ENCODE data around the gene MAEA.
A peak's percentile ranks its signal among the peaks of the same experiment; 100 is the strongest.

Gene MAEA

DNA sequence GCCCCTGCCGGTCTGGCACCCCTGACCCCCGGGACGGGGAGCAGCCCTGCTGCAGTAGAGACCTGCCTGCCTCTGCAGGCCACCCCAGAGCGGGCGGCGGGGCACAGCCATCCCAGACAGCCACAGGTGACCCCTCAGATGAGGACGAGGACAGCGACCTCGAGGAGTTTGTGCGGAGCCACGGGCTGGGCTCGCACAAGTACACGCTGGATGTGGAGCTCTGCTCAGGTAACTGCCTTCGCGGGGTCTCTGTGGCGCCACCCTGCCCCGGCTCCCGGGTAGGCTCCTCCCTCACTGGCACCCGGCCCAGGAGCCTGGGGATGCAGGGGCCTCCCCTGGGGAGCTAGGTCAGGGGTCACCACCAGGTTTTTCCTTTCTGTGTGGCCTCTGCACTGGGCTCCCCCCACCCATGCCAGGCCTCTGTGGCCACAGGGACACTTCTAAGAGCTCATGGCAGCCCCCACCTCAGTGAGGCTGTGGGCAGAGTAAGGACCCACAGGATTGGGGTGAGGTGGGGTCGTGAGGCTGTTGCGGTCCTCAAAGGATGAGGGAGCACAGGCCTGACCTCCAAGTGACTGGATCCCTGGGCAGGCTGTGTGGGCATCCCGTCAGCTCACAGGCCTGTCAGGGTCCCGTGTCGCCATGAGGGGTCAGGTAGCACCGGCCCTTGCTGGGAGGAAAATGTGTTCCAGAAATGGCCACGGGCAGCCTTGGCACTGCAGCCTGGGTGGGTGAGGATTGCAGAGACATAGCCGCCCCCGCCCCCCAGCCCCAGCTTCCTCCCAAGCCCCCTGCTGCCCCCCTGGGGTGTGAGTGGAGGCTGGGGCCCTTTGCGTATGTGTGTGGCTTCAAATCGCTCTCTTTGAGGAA lies 63.7 kb downstream of the MAEA start:
- no peak for DNase-seq (ENCODE audit: low read depth)

DNA sequence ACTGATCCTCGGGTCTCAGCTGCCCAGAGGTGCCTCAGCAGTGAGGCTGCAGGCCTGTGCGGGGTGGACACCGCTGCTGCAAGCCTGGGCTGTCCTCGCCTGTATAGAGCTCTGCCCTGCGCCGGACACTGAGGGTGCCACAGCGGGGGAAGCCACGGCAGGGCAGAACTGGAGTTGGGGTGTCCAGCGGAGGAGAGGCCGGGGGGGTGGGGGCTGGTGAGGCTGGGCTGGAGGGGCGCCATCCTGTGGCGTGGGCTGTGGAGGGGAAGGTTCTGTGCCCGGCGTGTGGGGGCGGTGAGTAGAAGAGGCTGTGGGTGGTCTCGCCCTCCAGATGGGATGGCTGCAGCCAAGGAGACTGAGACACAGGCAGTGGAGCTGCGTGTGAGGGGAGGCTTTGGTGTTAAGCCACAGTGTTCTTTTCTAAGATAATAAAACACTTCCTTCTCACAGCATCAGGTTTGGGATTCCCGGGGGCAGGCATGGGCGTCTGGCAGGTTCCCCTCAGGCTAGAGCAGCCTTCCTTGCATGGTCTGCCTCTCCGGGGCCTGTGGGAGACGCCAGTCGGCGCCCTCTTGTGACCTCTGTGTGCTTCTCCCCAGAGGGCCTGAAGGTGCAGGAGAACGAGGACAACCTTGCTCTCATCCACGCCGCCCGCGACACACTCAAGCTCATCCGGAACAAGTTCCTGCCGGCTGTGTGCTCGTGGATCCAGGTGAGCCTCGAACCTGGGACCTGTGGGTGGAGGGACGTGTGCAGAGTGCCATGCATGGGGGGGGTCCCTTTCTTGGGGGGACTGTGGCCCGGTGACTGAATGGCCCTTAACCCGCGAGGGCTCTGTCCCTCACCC lies 64.7 kb downstream of the MAEA start:
- no peak for DNase-seq (ENCODE audit: low read depth)

DNA sequence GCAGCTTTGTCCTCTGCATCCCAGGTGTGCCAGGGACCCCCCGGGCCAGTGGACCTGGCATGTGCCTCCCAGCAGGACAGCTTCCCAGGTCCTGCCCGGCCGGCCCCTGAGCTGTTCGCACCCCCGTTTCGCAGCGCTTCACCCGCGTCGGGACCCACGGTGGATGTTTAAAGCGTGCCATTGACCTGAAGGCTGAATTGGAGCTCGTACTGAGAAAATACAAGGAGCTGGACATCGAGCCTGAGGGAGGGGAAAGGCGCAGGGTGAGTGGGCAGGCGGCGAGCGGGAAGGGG lies 65.2 kb downstream of the MAEA start:
- no peak for DNase-seq (ENCODE audit: low read depth)

DNA sequence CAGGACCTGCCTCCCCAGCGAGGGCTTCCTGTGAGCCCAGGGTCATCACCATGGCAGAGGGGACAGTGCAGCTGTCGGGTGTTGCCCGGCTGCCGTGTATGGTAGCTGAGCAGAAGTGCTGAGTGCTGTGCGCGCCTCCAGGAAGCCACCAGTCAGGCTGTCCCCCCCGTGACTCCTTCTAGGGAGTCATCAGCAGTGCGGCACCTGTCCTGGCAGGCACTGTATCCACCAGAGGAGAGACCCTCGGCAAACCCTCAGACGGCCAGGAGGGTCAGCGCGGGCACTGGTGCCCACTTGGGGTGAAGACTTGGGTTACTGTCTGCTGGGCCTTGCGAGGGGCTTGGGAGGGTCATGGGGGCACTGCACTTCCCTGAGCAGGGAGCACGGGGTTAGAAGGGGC lies 65.7 kb downstream of the MAEA start:
- no peak for DNase-seq (ENCODE audit: low read depth)

DNA sequence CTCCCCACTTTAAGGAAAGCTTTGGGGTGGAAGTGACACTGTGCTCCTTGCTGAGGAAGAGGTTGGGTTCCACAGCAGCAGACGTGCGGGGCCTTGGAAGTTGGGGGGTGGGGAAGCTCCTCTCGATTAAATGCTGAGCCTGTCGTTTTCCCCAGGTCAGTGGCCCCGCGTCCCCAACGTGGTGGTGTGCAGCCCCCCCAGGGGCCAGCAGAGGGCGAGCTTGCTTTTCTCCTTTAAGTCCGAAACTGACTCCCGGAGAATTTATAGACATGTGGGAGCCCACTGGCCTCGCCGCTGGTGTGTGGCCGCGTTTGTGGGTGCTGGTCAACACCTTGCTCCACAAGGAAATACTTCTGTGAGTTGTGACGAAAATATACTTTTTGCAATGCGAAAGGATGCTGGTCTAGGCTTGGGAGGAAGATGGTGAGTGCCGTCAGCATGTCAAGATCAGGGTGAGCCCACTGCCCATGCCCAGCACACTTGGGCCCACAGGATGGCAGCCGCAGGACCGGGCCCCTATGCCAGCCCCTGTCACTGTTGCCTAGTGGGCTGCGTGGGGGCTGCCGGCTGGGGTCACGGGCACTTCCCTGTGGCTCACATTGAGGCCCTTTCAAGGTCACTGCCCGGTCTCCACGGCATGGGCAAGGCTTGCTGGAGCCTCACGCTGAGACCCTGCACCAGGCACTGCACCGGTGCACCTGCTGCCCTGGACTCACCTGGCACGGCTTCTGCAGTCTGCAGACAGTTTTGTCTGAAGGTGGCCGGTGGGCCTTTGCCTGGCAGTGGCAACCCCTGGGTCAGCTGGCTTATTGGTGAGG lies 66.7 kb downstream of the MAEA start:
- DNase-seq (ENCODE audit: low read depth) = peak; percentile 24

DNA sequence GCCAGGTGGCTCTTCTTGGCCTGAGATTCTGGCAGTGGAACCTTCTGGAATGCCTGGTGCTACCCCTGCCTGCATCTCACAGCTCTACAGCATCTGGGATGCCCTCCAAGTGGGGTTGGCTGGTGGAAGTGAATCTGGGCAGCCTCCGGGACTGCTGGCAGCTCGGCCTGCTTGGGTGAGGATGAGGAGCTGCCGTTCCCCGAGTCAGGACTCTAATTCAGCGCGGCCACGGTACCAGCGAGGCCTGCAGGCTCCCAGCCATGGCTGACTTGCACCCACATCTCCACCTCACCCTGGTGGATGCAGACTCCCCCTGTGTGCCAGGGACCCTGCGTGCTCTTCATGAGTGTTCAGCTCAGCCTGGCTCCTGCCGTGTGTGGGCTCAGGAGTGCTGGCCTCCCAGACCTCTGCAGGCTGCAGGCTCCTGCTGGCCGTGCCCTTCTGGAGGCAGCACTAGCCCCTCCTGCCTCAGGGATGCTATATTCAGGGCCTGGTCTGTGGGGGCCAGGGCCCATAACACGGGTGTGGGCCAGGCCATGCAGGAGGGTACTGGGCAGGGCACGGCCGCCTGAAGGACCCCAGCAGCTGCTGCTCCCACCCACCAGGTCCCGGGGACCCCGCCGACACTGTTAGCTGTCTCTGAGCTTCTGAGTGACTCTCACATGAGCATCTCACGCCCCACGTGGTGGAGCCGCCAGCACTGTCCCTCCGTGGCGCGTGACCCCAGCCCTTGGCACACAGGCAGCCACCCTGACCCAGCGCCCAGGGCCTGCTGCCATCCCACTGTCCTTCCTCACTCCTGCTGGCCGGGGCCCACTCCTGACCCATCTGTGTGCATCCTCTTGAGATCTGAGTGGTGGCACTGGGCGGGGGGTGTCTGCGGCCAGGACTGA lies 67.9 kb downstream of the MAEA start:
- DNase-seq (ENCODE audit: low read depth) = no peak

DNA sequence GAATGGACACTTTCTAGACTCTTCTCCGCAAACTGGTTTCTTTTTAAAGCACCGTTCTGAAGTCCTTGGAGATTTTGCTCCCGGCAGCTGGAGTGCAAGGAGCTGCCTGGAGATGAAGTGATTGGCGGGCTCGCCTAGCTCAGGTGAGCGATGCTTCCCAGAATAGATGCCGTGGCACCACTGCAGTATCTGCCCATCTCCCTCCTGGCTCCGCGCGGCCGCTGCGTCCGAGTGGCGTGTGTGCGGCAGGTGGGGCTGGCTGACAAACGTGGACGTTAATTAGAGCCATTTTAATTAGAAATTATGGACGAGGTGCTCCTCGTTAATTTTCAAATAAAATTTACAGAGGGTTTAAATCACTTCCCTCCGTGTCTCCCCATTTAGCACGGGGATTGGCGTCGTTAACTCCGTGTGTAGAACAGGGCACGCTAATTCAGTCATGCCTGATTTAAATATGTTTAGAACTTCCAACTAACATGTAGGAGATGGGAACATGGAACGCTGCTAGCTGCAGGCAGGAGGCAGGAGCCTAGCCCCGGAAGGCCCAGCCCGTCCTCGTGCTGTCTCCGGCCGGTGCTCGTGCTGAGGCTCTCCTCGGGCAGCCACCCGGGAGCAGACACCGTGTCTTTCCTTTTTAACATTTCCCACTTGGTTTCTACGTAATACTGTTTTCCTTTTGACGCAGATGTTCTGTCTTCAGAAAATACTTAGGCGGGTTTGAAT lies 68.9 kb downstream of the MAEA start:
- no peak for DNase-seq (ENCODE audit: low read depth)

DNA sequence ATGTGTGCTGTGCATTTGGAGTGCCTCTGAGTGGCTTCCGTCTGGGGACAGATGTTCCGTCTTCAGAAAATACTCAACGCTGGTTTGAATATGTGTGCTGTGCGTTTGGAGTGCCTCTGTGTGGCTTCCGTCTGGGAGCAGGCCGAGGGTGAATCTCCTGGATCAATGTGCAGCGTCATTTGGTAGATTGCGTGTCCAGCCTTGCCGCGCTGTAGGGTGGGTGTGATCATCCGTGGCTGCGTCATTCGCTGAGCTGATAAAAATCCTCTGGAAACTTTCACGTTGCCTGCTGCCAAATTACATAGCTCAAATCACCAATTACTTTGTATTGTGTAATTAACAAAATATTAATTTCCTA lies 69.4 kb downstream of the MAEA start:
- DNase-seq (ENCODE audit: low read depth) = no peak

DNA sequence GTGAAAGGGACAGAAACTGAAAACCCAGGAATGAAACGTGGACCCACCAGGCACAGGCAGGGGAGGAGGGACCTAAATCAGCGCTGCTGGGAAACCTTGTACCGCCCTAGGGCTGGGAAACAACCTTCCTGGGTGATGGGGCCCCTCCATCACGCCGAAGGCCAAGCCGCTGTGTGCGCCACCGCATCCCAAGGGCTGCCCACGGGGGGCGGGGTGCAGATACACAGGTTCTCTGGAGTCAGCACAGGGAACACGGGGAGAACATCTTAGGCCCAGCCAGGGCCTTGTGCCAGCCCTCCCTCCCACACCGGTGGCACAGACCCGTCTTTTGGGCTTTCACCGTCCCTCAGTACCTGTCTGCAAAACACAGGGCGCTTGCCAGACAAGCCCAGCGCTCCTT lies 70.3 kb downstream of the MAEA start:
- DNase-seq (ENCODE audit: low read depth) = no peak

DNA sequence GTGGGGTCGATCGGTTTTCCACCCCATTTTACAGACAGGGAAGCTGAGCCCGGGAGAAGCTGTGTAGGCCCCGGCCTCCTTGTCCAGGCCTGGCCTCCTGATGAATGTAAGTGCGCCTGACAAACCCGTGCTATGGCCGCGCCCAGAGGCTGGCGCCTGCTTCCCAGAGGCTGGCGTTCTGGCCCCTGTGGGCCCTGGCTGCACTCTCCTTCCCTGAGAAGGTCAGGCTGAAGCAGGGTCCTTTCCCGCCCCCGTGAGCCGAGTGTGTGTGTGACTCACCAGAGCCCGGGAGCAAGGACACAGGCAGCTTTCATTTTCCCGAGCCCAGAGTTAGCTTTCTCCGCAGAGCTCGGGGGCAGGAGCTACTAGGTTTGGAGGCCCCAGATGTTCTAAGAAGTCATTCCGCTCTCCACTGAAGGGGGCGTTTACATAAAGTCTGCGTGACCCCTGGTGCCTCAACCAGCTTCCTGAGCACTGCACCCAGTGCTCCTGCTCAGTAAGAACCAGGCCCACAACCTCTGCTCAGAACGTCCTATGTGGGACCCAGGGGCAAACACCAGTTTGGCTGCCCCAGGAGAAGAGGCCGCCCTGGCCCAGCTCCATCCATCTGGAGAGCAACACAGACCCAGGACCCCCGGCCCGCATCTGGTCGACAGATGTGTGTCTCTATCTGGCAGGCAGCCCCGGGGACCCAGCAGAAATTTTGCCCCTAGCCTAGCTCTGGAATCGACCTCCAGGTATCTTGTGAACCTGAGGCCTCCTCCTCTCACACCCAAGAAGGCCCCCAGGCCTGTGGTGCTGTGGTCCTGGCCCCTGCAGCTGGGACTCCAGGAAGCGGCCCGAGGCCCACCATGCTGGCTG lies 71.0 kb downstream of the MAEA start:
- DNase-seq (ENCODE audit: low read depth) = no peak

DNA sequence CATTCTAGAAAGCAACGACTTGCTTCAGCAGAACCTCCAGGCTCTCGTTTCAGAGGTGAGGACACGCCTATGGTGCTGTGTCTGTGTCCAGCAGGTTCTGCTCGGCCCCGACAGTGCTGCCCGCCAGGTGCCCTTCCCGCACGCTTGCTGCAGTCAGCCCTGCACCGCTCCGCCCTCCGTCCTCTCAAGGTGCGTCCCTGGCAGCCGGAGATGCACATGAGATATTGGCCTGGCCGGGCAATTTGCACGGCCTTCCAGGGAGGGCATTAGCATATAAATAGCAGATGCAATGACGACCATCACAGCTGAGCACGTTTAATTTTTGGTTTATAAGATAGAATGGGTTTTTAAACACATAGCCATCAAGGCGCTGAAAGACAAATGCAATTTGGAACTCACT lies 71.7 kb downstream of the MAEA start:
- no peak for DNase-seq (ENCODE audit: low read depth)

DNA sequence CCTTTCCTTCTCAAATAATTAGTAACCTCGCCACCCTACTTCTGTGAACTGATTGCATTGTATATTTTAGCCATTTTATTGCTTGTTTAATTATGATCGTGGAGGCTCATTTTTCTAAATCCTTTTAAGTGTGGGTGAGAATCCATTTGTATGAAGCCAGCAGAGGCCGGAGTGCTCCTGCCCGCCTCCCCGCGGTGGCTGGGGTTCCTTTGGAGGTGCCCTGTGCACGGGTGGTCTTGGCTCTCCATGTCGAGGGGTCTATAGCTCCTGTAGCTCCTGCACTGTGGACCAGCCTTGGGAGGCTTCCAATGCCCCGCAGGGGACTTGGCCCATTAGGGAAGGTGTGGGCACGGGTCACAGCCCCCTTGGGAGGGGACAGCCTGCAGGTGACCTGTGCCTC lies 72.4 kb downstream of the MAEA start:
- no peak for DNase-seq (ENCODE audit: low read depth)

DNA sequence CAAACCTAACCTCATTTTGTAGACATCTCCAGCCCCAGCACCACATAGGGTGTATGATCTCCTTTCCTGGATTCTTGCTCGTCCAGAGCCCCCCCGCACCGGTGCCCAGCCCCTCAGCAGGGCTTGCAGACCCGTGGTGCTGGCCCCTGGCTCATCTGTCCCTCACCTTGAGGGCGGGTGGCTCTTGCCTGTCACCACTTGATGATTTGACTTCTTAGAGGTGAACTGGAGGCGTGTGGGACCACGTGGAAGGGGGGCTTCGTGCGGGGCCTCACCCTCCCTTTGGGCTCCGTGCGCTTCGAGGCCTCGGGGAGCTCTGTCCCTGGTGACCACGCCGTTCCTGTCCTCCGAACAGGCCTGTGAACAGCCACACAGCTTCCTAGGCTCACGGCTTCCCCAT lies 72.8 kb downstream of the MAEA start:
- DNase-seq (ENCODE audit: low read depth) = no peak

DNA sequence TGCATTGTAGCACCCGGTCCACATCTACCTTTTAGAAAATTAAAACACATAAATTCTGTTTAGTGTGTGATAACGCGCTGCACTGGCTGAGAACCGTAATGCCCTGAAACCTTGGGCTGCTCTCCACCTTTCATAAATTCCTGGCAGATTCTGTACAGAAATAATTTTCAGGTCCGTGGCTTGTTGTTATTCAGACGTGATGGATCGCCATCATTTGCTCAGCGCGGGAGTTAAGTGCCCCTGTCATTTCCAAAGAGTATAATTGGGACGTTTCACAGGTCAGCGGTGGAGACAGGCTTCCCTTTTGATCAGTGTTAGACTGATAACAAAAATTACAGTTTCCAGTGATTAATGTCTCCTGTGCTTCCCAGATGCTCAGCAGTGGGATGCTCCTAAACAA lies 73.8 kb downstream of the MAEA start:
- no peak for DNase-seq (ENCODE audit: low read depth)

DNA sequence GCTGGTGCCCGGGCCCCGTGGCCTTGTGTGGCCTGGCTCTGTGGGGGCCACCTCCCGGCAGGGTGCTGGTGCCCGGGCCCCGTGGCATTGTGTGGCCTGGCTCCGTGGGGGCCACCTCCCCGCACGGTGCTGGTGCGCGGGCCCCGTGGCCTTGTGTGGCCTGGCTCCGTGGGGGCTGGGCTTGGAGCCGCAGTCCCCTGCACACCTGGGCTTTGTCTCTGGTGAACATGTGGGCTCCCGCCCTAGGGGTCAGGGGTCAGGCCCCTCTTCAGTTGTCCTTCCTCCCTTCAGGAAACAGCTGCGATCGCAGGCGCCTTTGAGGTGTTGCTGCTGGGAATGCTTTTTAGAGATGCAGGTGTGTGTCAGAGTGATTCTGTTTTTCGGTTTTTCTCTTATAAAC lies 74.5 kb downstream of the MAEA start:
- DNase-seq (ENCODE audit: low read depth) = no peak

DNA sequence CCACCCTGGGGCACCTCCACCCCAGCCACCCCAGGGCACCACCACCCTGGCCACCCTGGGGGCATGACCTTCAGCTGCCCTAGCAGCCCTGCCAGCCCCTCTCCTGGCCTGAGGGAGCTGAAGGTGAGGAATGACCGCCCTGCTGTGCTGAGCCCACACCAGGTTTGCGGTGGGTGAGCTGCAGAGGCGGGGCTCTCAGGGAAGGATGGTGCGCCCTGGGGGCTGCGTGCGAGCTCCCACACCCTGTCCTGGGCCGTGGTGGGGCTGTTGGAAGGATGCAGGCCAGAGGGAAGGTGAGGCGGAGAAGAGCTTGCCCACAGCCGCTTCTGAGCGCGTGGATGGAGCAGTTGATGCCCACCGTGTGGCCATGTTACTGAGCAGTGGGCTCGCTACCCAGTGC lies 75.1 kb downstream of the MAEA start:
- no peak for DNase-seq (ENCODE audit: low read depth)

DNA sequence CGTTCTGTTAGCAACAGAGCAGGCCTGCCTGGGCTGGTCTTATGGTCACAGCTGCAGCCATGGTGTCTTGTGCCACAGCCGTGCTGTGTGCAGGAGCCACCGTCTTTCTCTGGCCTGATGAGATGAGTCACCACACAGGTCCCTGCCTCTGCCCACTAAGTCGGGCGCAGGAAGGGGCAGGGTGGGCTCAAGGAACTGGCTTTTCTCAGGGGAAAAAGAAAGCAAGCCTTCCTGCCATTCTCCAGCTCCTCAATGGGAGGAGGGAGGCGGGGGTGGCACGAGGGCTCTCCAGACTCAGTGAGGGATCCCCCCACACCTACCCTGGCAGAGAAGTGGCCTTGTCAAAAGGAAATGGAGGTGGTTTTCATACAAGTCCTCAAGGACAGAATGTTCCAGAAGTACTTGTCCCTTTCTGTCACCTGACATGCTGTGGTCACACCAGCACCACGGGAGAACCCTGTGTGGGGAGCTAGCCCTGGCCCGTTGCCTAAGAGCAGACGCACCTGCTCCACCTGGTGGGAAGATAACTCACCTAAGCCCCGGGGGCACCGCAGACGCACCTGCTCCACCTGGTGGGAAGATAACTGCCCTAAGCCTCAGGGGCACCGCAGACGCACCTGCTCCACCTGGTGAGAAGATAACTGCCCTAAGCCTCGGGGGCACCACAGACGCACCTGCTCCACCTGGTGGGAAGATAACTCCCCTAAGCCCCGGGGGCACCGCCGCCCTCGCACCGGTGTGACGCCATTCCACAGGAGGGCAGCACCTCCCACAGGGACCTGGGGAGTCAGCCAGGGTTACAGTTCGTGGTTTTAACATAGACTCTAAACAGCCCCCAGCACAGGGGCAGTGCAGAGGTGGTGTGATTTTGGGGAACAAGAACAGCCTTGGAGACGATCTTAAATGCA lies 75.8 kb downstream of the MAEA start:
- no peak for DNase-seq (ENCODE audit: low read depth)

DNA sequence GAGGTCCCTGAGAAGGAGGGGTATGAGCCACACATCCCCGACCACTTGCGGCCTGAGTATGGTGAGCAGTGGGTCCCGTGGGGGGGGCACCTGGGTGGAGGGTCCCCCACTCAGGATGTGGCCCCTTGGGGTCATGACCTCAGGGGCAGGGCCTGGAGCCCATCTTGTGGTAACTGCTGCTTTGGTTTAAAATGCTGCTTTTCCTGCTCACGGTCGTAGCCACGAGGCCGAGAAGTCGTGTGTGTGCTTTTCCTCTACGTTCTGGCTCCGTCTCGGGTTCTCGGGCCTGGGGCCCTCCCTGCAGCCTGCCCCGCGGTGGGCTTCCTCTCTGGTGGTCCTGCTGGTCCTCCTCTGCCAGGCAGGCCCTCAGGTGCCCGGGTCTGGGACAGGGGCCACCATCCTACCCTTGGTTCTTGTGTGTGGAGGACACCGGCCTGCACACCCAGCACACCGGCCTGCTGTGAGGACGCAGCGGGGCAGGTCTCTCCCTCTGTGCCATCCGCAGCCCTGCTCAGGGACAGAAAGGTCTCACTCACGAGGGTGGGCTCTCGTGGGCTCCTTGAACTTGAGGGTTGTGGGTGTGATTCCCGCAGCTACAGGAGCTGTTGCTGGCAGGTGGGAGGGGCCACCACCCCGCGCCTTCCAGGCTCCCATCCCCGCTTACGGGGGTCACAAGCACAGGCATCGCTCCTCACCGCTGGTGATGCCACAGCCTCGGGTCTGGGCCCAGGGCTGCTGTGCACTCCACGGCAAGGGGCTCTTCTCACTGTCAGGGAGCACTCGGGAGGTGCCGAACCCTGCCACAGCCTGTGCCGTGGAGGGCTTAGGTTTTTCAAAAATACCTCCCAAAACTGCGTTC lies 76.9 kb downstream of the MAEA start:
- DNase-seq (ENCODE audit: low read depth) = no peak

All from stimulated activated CD8-positive, alpha-beta memory T cell treated with anti-CD3 and anti-CD28 coated beads, Interleukin-15, amount 100 ng/mL, for 1 hour (primary cell).